ENCODE measurements around the gene MAG.

Gene MAG

DNA sequence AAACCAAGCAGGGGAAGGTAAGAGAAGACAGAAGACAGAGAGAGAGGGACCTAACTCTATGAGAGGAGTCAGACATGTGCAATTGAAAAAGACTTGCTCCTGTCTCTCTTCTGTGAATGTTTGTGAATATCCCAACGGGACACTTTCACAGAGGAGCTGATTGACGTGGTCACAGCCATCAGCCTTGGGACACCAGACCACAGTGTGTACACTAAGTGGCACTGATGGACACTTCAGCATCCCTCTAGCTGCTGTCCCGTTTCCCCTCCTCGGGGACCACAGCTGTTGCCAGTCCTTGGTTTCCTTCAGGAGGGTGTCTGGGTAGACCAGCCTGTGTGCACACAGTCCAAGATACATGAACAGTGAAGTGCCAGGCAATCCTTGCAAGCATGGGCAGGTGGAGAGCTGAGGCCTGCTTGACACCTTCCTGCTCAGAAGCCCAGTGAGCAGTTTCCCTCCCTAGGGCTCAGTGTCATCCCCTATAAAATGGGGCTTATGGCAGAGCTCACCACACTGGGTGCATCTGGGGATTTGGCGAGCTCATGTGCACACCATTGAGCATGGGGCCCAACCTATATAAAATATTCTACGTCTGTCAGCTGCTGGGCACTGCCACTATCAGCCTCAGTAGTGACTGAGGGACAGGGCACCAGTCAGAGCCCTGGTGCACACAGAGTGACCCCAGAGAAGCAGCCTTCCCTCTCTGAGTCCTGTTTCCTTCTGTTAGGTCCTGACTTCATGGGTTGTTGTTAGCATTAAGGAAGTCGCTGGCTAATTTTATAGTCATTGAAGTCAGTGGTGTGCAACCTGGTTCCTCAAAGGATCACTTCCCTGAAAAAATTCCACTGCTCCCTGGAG, 27.5 kb upstream of the MAG start:
- peak overlapping the region; percentile 19 for H4K8ac ChIP-seq (ENCODE audit: low read length)
- peaks cover 18% of the 10 kb centered on the region for H3K4me1 ChIP-seq (ENCODE audit: control insufficient read depth, insufficient read depth, low read depth, low read length)
- no peak overlapping the region for H3K27ac ChIP-seq (ENCODE audit: low read length, poor library complexity, severe bottlenecking)
- H3K14ac ChIP-seq (ENCODE audit: low read length in 2 of 2): peak overlapping the region in 1 of 2 experiments; percentile 35
- no peak overlapping the region for H3K9ac ChIP-seq (ENCODE audit: low read length)
- peaks cover 8% of the 10 kb centered on the region for H3K79me1 ChIP-seq (replicated peaks; ENCODE audit: low read length, poor library complexity, severe bottlenecking)
- no peak overlapping the region for H3K4ac ChIP-seq (ENCODE audit: low read depth in 1 of 2, low read length in 2 of 2)
- H3K9me3 ChIP-seq (ENCODE audit: control insufficient read depth, low read length): no peaks in the 10 kb centered on the region
- no peak overlapping the region for H2BK15ac ChIP-seq (ENCODE audit: low read depth, poor library complexity, severe bottlenecking)
- peaks cover 6 to 12% of the 10 kb centered on the region in 2 experiments for H3K36me3 ChIP-seq (ENCODE audit: control insufficient read depth in 1 of 2, insufficient read depth in 2 of 2, low read depth in 1 of 2, low read length in 2 of 2)
- H2BK12ac ChIP-seq (ENCODE audit: low read length in 2 of 2): no peak overlapping the region
- no peak overlapping the region for H2AFZ ChIP-seq (ENCODE audit: low read depth, low read length)
- H3K4me2 ChIP-seq (ENCODE audit: low read length, poor library complexity, severe bottlenecking): no peak overlapping the region
- no peak overlapping the region for H3K23ac ChIP-seq (ENCODE audit: low read length in 2 of 2)
- H2AK5ac ChIP-seq (ENCODE audit: low read length, severe bottlenecking): no peak overlapping the region
- DNase-seq: no peak
- no peak overlapping the region for H3K4me3 ChIP-seq (ENCODE audit: insufficient read depth in 1 of 2, low read depth in 1 of 2, low read length in 2 of 2)
- WGBS: 88% methylated on average over 7 of the region's 7 CpGs
- H2BK5ac ChIP-seq (ENCODE audit: low read depth, low read length, poor library complexity, severe bottlenecking): no peak overlapping the region
- no peak overlapping the region for H3K18ac ChIP-seq (ENCODE audit: low read depth in 1 of 2, low read length in 2 of 2)
- peaks cover 8 to 21% of the 10 kb centered on the region in 2 experiments for H3K27me3 ChIP-seq (ENCODE audit: control insufficient read depth in 1 of 2, insufficient read depth in 1 of 2, low read length in 2 of 2)
- H2BK120ac ChIP-seq (ENCODE audit: low read depth, low read length): no peak overlapping the region
- H4K91ac ChIP-seq (ENCODE audit: low read length): no peak overlapping the region

DNA sequence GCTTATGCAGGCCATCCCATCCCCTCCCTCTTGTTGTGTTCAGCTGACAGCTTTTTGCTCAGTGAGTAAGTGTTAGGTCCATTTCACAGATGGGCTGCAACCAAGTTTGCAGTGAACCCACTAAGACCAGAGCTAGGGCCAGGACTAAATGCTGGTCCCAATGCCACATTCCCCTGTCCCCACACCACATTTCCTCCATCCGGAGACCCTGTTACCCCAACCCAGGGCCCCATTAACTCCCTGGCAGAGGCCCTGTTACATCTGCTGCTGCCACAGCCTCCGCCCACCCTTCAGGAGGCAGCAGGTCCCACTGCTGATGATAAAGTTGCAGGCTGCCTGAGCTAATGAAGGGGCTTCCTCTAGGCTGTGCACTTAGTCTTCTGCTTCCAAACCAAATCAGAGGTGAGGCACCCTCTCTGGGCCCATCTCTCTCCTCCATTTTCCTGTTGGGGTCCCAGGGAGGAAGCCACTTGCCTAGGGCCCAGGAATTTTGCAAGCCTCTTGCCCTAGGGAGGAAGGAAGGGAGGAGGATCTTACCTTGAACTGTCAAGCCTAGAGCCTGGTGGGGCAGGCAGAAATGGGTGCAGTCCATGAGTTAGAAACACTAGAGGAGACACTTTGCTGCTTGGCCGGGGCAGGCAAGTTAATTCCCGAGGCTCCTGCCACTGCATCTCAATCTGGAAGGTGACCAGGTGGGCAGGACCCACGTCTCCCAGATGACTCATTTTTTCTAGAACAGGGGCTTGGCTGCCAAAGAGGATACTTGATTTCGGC, 26.6 kb upstream of the MAG start:
- H3K27ac ChIP-seq (ENCODE audit: low read length, poor library complexity, severe bottlenecking): no peak overlapping the region
- H3K9me3 ChIP-seq (ENCODE audit: control insufficient read depth, low read length): no peaks in the 10 kb centered on the region
- no peak overlapping the region for H2BK12ac ChIP-seq (ENCODE audit: low read length in 2 of 2)
- no peak overlapping the region for H3K4me2 ChIP-seq (ENCODE audit: low read length, poor library complexity, severe bottlenecking)
- H3K27me3 ChIP-seq (ENCODE audit: control insufficient read depth in 1 of 2, insufficient read depth in 1 of 2, low read length in 2 of 2): peaks cover 8 to 21% of the 10 kb centered on the region in 2 experiments
- H4K8ac ChIP-seq (ENCODE audit: low read length): no peak overlapping the region
- no peak overlapping the region for H3K14ac ChIP-seq (ENCODE audit: low read length in 2 of 2)
- no peak overlapping the region for H3K4me3 ChIP-seq (ENCODE audit: insufficient read depth in 1 of 2, low read depth in 1 of 2, low read length in 2 of 2)
- peaks cover 9 to 19% of the 10 kb centered on the region in 2 experiments for H3K36me3 ChIP-seq (ENCODE audit: control insufficient read depth in 1 of 2, insufficient read depth in 2 of 2, low read depth in 1 of 2, low read length in 2 of 2)
- DNase-seq: no peak
- H3K4ac ChIP-seq (ENCODE audit: low read depth in 1 of 2, low read length in 2 of 2): no peak overlapping the region
- no peak overlapping the region for H3K9ac ChIP-seq (ENCODE audit: low read length)
- peaks cover 25% of the 10 kb centered on the region for H3K4me1 ChIP-seq (ENCODE audit: control insufficient read depth, insufficient read depth, low read depth, low read length)
- 88% methylated on average over 6 of the region's 6 CpGs for WGBS
- no peak overlapping the region for H2BK120ac ChIP-seq (ENCODE audit: low read depth, low read length)
- no peak overlapping the region for H3K18ac ChIP-seq (ENCODE audit: low read depth in 1 of 2, low read length in 2 of 2)
- no peak overlapping the region for H2AK5ac ChIP-seq (ENCODE audit: low read length, severe bottlenecking)
- no peak overlapping the region for H2BK5ac ChIP-seq (ENCODE audit: low read depth, low read length, poor library complexity, severe bottlenecking)
- H2BK15ac ChIP-seq (ENCODE audit: low read depth, poor library complexity, severe bottlenecking): no peak overlapping the region
- peaks cover 13% of the 10 kb centered on the region for H3K79me1 ChIP-seq (replicated peaks; ENCODE audit: low read length, poor library complexity, severe bottlenecking)
- no peak overlapping the region for H3K23ac ChIP-seq (ENCODE audit: low read length in 2 of 2)
- H4K91ac ChIP-seq (ENCODE audit: low read length): no peak overlapping the region
- no peak overlapping the region for H2AFZ ChIP-seq (ENCODE audit: low read depth, low read length)

DNA sequence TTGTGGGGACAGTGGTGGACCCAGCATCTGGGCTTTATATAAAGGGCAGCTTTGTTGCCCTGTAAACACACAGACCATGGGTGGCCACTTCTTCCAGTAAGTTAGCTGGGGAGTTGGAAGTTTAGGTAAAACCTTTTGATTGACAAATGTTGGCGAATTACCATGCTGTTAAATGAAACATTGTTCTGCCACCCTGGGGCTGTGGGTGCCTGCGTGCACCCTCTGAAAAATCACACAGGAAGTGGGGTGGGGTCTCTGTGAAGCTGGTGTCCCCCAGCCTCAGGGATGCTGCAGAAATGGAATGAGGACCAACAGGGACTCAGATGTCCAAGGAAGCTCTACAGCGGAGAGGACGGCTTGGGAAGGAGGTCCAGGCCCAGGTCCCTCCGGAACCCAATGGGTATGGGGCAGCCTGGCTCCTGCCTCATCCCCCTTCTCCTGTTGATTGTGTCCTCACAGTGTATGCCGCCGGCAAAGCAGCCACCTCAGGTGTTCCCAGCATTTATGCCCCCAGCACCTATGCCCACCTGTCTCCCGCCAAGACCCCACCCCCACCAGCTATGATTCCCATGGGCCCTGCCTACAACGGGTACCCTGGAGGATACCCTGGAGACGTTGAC, 26.0 kb upstream of the MAG start:
- Histone ChIP-seq H2AFZ (ENCODE audit: low read depth, low read length) (no peak overlapping the region), H3K4me1 (ENCODE audit: control insufficient read depth, insufficient read depth, low read depth, low read length) (peaks cover 28% of the 10 kb centered on the region), H3K27me3 (ENCODE audit: control insufficient read depth in 1 of 2, insufficient read depth in 1 of 2, low read length in 2 of 2) (peaks cover 8 to 15% of the 10 kb centered on the region in 2 experiments), H3K36me3 (ENCODE audit: control insufficient read depth in 1 of 2, insufficient read depth in 2 of 2, low read depth in 1 of 2, low read length in 2 of 2) (peaks cover 16 to 24% of the 10 kb centered on the region in 2 experiments), H3K4me3 (ENCODE audit: insufficient read depth in 1 of 2, low read depth in 1 of 2, low read length in 2 of 2) (peak overlapping the region in 1 of 2 experiments; percentile 90), H3K9me3 (ENCODE audit: control insufficient read depth, low read length) (no peaks in the 10 kb centered on the region), H3K4ac (ENCODE audit: low read depth in 1 of 2, low read length in 2 of 2) (no peak overlapping the region), H3K27ac (ENCODE audit: low read length, poor library complexity, severe bottlenecking) (no peak overlapping the region), H3K23ac (ENCODE audit: low read length in 2 of 2) (no peak overlapping the region), H2BK12ac (ENCODE audit: low read length in 2 of 2) (no peak overlapping the region), H4K8ac (ENCODE audit: low read length) (no peak overlapping the region), H3K9ac (ENCODE audit: low read length) (peak overlapping the region; percentile 89), H3K14ac (ENCODE audit: low read length in 2 of 2) (no peak overlapping the region), H2BK5ac (ENCODE audit: low read depth, low read length, poor library complexity, severe bottlenecking) (no peak overlapping the region), H2BK120ac (ENCODE audit: low read depth, low read length) (no peak overlapping the region), H2AK5ac (ENCODE audit: low read length, severe bottlenecking) (no peak overlapping the region), H3K18ac (ENCODE audit: low read depth in 1 of 2, low read length in 2 of 2) (no peak overlapping the region), H3K4me2 (ENCODE audit: low read length, poor library complexity, severe bottlenecking) (no peak overlapping the region), H2BK15ac (ENCODE audit: low read depth, poor library complexity, severe bottlenecking) (no peak overlapping the region), H4K91ac (ENCODE audit: low read length) (no peak overlapping the region), H3K79me1 (replicated peaks; ENCODE audit: low read length, poor library complexity, severe bottlenecking) (peaks cover 18% of the 10 kb centered on the region)
- DNase-seq: no peak
- 93% methylated on average over 8 of the region's 10 CpGs for WGBS

Measured in mesenchymal stem cell (in vitro differentiated cells and primary cell).